Uterus (tissue), 4 donors: ENCODE data around the gene ST3GAL6. TPM values are rescaled to one million over a fixed set of nuclear protein-coding genes. Genes with fewer than 3 reads are reported as not detected.

Source experiments
- DNase-seq, 2 donors: peaks; one replicate each; pipeline ENCODE4 v3.0.0-alpha.2; 2019 to 2020
- H3K27ac ChIP-seq, 2 donors: fragments of 200-600 bp; sonication (generic); 1 replicate in 1 of 2; 2 replicates in 1 of 2; pipeline ENCODE4 v1.5.1; 2016 to 2018
- H3K27me3 ChIP-seq, 2 donors: fragments of 200-600 bp; sonication (generic); one replicate each; pipeline ENCODE4 v1.5.1; 2018 to 2019; ENCODE audit warnings: control low read depth in 1 of 2
- H3K36me3 ChIP-seq, 2 donors: fragments of 200-600 bp; sonication (generic); one replicate each; pipeline ENCODE4 v1.5.1; 2019; ENCODE audit warnings: control low read depth in 1 of 2
- H3K4me1 ChIP-seq, 2 donors: fragments of 200-600 bp; sonication (generic); one replicate each; pipeline ENCODE4 v1.5.1; 2018 to 2019; ENCODE audit warnings: control low read depth in 1 of 2
- H3K4me3 ChIP-seq, 2 donors: fragments of 200-600 bp; sonication (generic); 1 replicate in 1 of 2; 2 replicates in 1 of 2; pipeline ENCODE4 v1.5.1; 2018 to 2019; ENCODE audit warnings: mild to moderate bottlenecking in 1 of 2
- H3K9me3 ChIP-seq, 2 donors: fragments of 200-600 bp; sonication (generic); one replicate each; pipeline ENCODE4 v1.5.1; 2019; ENCODE audit warnings: control low read depth in 1 of 2
- POLR2A ChIP-seq, 2 donors: fragments of 450-650 bp; IDR thresholded peaks; one replicate each; pipeline ENCODE4 v1.6.1; 2016; ENCODE audit warnings: antibody characterized with exemption in 2 of 2, mild to moderate bottlenecking in 1 of 2, moderate library complexity in 1 of 2
- intact Hi-C: fragments of 100-400 bp; cut with DNase I; formaldehyde crosslinking; loops from one replicate; pipeline ENCODE4 v1.15.1; 2023; ENCODE audit warnings: low total_unique reads
- total RNA-seq, 4 donors: library from RNA; depleted of rRNA in 3 of 4; stranded (reverse); fragments of >200 nt in 3 of 4; gene quantifications; one replicate each; pipeline versions ENCODE4 v1.1.0 to v1.2.4, GENCODE V29; 2014 to 2023
- TF ChIP-seq, protein P1 (sequence below), 4 experiments: fragments of 200-600 bp in 2 of 4; fragments of 450-650 bp in 2 of 4; sonication (generic) in 2 of 4; IDR thresholded peaks; one replicate each; pipeline ENCODE4 v1.5.1; 2016 to 2019; ENCODE audit warnings: antibody characterized with exemption in 4 of 4, mild to moderate bottlenecking in 2 of 4, moderate library complexity in 1 of 4
- donor health status: DM: yes; HTN: yes; CAD: no.

ST3GAL6 gene
- total RNA-seq, 4 donors from 2014 or later, result 1.8 to 14.9 (median 9.6) TPM

DNA sequence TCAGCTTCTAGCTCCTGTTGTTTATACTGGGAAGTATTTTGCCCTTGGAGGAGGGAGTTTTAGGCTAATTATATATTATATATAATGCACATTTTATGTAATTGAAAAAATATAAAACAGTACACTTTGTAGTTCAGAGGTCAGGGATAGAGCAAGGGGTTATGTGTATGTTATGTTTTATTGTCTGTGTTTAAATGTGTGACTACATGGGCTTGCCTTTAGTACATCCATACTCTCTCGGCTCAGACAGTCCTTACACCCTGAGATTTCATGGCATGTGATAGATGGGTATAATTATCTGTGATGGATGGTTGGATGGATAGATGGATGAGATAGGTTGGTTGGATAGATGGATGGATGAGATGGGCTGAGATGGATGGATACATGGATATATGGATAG is 17.4 kb upstream of the ST3GAL6 start:
- Histone ChIP-seq H3K4me1 (no peaks in the 10 kb centered on the region), H3K27ac (no peak overlapping the region), H3K36me3 (no peaks in the 10 kb centered on the region), H3K4me3 (no peak overlapping the region), H3K9me3 (no peaks in the 10 kb centered on the region), H3K27me3 (no peaks in the 10 kb centered on the region)
- DNase-seq, result no peak
- no peak for TF ChIP-seq POLR2A (IDR thresholded peaks at IDR 0.05)
- TF ChIP-seq, protein P1, sequence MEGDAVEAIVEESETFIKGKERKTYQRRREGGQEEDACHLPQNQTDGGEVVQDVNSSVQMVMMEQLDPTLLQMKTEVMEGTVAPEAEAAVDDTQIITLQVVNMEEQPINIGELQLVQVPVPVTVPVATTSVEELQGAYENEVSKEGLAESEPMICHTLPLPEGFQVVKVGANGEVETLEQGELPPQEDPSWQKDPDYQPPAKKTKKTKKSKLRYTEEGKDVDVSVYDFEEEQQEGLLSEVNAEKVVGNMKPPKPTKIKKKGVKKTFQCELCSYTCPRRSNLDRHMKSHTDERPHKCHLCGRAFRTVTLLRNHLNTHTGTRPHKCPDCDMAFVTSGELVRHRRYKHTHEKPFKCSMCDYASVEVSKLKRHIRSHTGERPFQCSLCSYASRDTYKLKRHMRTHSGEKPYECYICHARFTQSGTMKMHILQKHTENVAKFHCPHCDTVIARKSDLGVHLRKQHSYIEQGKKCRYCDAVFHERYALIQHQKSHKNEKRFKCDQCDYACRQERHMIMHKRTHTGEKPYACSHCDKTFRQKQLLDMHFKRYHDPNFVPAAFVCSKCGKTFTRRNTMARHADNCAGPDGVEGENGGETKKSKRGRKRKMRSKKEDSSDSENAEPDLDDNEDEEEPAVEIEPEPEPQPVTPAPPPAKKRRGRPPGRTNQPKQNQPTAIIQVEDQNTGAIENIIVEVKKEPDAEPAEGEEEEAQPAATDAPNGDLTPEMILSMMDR (IDR thresholded peaks at IDR 0.05), result no peak
- intact Hi-C loops, result no loop called here

DNA sequence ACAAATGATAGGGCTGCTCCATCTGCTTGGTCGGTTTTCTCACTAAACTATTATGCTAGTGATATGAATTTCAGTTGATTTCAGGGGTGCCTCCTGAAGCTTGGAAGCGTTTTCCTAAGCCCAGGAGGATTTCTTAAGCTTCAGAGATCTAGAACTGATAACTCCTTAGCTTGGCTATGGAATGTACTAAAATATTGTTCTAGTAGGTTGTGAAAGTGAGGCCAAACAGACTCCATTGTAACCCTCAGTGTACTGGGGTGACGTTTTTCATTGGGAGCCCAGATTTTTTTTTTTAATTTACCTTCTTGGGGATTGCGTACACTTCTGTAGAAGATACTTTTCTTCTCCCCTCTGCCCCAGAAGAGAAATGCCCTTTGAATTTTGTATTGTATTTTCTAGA is 17.0 kb upstream of the ST3GAL6 start:
- intact Hi-C loops, result no loop called here
- TF ChIP-seq, protein P1 (IDR thresholded peaks at IDR 0.05), result no peak
- TF ChIP-seq POLR2A (IDR thresholded peaks at IDR 0.05), result no peak
- DNase-seq, result no peak
- no peaks in the 10 kb centered on the region for H3K4me1 ChIP-seq
- H3K36me3 ChIP-seq, result no peaks in the 10 kb centered on the region
- no peaks in the 10 kb centered on the region for H3K27me3 ChIP-seq
- no peaks in the 10 kb centered on the region for H3K9me3 ChIP-seq
- no peak overlapping the region for H3K27ac ChIP-seq
- H3K4me3 ChIP-seq, result no peak overlapping the region

DNA sequence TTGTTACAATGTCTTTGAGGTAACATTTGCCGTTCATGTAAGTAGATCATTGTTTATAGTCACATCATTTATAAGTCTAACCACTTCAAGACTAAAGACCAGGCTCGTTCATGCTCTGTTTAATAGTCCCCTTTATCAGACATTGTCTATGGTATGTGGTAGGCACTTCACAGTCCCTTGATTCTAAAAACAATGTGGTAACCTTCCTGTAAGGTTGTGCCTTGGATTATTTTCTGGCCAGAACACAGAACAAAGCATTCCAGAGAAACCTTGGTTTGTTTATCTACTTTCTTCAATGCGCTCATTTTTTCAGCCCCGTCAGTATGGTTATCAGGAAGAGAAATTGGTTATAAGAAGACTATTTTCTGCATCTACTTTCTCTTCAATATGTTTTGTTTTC is 16.3 kb upstream of the ST3GAL6 start:
- intact Hi-C loops, result no loop called here
- H3K36me3 ChIP-seq, result no peaks in the 10 kb centered on the region
- H3K9me3 ChIP-seq, result no peaks in the 10 kb centered on the region
- H3K4me3 ChIP-seq, result no peak overlapping the region
- TF ChIP-seq, protein P1 (IDR thresholded peaks at IDR 0.05), result no peak
- no peak for TF ChIP-seq POLR2A (IDR thresholded peaks at IDR 0.05)
- H3K27ac ChIP-seq, result no peak overlapping the region
- H3K27me3 ChIP-seq, result no peaks in the 10 kb centered on the region
- DNase-seq, result no peak
- H3K4me1 ChIP-seq, result no peaks in the 10 kb centered on the region

GRCh38 chr3:98750276-98750919 is 12.7 kb upstream of the ST3GAL6 start:
- no peaks in the 10 kb centered on the region for H3K4me1 ChIP-seq
- no peaks in the 10 kb centered on the region for H3K27me3 ChIP-seq
- intact Hi-C loops, result no loop called here
- TF ChIP-seq, protein P1 (IDR thresholded peaks at IDR 0.05), result no peak
- TF ChIP-seq POLR2A (IDR thresholded peaks at IDR 0.05), result no peak
- H3K4me3 ChIP-seq, result no peak overlapping the region
- DNase-seq, result no peak
- no peaks in the 10 kb centered on the region for H3K9me3 ChIP-seq
- no peak overlapping the region for H3K27ac ChIP-seq
- H3K36me3 ChIP-seq, result no peaks in the 10 kb centered on the region

- Histone ChIP-seq H3K4me3 (no peak overlapping the region), H3K4me1 (no peaks in the 10 kb centered on the region), H3K27me3 (no peaks in the 10 kb centered on the region), H3K27ac (no peak overlapping the region), H3K9me3 (no peaks in the 10 kb centered on the region), H3K36me3 (no peaks in the 10 kb centered on the region)
- intact Hi-C loops, result no loop called here
- TF ChIP-seq POLR2A (IDR thresholded peaks at IDR 0.05), result no peak
- TF ChIP-seq, protein P1 (IDR thresholded peaks at IDR 0.05), result no peak
- DNase-seq, result no peak
Observed at GRCh38 chr3:98754483-98754882, 8.7 kb upstream of the ST3GAL6 start.
